Gastrocnemius medialis (tissue), 4 donors: ENCODE measurements around the gene NEK10.

ENCODE experiments used
- CTCF ChIP-seq, 5 experiments: fragments of 450-650 bp in 3 of 5; fragments of 200-600 bp in 2 of 5; sonication (generic) in 2 of 5; IDR thresholded peaks in 4 of 5; conservative IDR thresholded peaks in 1 of 5; 1 replicate in 4 of 5; 2 replicates in 1 of 5; pipeline ENCODE4 v1.5.1; 2016 to 2019; ENCODE audit warnings: antibody characterized with exemption in 5 of 5, mild to moderate bottlenecking in 3 of 5, moderate library complexity in 3 of 5
- POLR2A ChIP-seq, 2 donors: fragments of 450-650 bp; IDR thresholded peaks; one replicate each; pipeline ENCODE4 v1.6.1; 2017; ENCODE audit warnings: antibody characterized with exemption in 2 of 2, mild to moderate bottlenecking in 2 of 2, moderate library complexity in 2 of 2

GRCh38 chr3:27287052-27287451, 82.1 kb downstream of the NEK10 start:
- no peak for TF ChIP-seq POLR2A (IDR thresholded peaks at IDR 0.05)
- TF ChIP-seq CTCF (IDR thresholded peaks at IDR 0.05 in 4 of 5, conservative IDR thresholded peaks at IDR 0.05 in 1 of 5): no peak
